ENCODE results near the gene TMEM273. TPM values are rescaled to one million over a fixed set of nuclear protein-coding genes. Genes with fewer than 3 reads are reported as not detected.

Gene TMEM273
- total RNA-seq, 4 donors from 2014 or later, result 3.2 to 12.2 (median 7.1) TPM

DNA sequence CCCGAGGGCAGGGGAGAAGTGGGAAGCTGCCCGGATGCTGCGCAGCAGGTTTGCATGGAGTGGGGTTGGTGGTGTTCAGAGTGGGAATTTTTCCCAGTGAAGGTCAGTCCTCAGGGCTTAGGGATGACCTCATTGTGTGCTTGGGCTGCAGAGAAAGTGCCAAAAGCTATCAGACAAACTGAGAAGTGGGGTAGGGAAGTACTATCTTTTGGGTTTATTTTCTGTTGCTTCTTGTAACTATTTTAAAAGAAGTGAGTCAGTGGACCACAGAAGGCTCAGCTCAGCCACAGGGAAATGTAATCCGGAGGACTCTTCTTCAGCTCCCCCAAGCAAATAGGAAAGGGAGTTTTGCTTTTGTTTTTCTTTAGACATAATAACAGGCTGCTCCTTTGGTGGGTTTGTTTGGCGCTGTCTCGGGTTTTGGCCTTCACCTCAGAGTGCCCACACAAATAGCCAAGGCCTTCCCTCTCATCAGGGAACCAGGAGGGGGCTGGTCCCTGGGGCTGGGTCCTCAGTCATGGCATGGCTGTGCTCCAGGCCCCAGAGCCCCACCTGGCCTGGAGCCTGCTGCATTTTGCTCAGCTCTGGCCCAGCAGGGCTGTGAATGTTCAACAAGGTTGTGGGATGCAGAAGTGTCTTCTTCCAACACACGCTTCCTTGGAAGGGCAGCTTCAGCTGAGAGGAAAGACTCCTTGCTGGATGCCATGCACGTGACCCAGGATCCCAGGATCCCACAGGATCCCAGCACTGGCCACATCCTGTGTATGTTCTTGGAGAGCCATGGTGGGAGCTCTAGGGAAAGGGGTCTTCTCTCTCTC is 49.0 kb downstream of the TMEM273 start:
- H3K4me3 ChIP-seq (ENCODE audit: low read depth, poor library complexity, severe bottlenecking), result no peak overlapping the region
- no peak for DNase-seq (ENCODE audit: low spot score in 2 of 2)
- 49 to 54% methylated on average over 8 of the region's 8 CpGs for WGBS, 2 donors
- intact Hi-C loops (cut with DNase I; ENCODE audit: low total_unique reads), result no loop called here
- TF ChIP-seq, protein P1, sequence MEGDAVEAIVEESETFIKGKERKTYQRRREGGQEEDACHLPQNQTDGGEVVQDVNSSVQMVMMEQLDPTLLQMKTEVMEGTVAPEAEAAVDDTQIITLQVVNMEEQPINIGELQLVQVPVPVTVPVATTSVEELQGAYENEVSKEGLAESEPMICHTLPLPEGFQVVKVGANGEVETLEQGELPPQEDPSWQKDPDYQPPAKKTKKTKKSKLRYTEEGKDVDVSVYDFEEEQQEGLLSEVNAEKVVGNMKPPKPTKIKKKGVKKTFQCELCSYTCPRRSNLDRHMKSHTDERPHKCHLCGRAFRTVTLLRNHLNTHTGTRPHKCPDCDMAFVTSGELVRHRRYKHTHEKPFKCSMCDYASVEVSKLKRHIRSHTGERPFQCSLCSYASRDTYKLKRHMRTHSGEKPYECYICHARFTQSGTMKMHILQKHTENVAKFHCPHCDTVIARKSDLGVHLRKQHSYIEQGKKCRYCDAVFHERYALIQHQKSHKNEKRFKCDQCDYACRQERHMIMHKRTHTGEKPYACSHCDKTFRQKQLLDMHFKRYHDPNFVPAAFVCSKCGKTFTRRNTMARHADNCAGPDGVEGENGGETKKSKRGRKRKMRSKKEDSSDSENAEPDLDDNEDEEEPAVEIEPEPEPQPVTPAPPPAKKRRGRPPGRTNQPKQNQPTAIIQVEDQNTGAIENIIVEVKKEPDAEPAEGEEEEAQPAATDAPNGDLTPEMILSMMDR (IDR thresholded peaks at IDR 0.05), result no peak
- no peak for TF ChIP-seq POLR2A (IDR thresholded peaks at IDR 0.05)

DNA sequence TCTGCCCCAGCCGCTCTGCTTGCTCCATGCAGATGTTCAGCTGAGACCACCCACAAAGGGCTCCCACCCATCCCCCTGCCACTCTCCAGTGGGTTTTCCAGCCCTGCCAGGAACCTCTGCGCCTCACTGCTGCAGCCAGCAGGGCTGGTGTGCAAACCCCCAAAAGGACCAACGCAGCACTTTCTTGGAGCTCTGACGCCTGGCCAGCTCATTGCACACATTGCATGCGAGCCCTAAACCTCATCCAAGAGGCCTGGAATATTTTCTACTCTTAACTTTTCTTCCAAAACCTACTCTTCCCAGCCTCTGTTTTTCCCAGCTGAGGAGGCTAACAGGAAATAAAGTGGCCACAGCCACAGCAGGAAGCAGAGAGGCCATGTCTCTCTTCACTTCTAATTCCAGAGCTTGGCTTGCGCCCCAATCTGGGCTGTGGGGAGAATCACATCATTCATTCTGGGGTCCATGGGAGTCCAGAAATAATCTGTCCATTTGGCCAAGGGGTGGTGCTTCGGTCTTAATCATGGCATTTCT is 49.8 kb downstream of the TMEM273 start:
- intact Hi-C loops (cut with DNase I; ENCODE audit: low total_unique reads), result no loop called here
- WGBS, 2 donors, result 66 to 69% methylated on average over 7 of the region's 7 CpGs
- no peak for TF ChIP-seq POLR2A (IDR thresholded peaks at IDR 0.05)
- TF ChIP-seq, protein P1 (IDR thresholded peaks at IDR 0.05), result no peak
- no peak overlapping the region for H3K4me3 ChIP-seq (ENCODE audit: low read depth, poor library complexity, severe bottlenecking)
- no peak for DNase-seq (ENCODE audit: low spot score in 2 of 2)

DNA sequence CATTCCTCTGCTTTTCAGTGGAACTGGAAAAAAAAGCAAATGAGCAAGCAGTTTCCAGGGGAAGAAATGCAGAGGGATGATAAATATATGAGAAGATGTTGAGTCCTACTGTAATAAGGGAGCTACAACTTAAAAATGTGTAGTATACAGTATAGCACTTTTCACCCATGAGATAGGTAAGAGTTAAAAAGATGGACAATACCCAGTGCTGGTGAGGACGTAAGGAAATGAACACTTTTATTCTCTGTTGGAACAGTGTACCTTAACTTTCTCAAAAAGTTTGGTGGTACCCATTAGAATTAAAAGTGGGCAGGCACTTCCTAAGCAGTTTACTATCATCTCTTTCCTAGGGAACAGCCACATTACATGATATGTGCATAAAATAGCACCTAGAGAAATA is 51.7 kb downstream of the TMEM273 start:
- intact Hi-C loops (cut with DNase I; ENCODE audit: low total_unique reads), result no loop called here
- DNase-seq (ENCODE audit: low spot score in 2 of 2), result no peak
- TF ChIP-seq, protein P1 (IDR thresholded peaks at IDR 0.05), result no peak
- TF ChIP-seq POLR2A (IDR thresholded peaks at IDR 0.05), result no peak
- H3K4me3 ChIP-seq (ENCODE audit: low read depth, poor library complexity, severe bottlenecking), result no peak overlapping the region
- 55 to 59% methylated on average over 1 of the region's 1 CpG for WGBS, 2 donors

DNA sequence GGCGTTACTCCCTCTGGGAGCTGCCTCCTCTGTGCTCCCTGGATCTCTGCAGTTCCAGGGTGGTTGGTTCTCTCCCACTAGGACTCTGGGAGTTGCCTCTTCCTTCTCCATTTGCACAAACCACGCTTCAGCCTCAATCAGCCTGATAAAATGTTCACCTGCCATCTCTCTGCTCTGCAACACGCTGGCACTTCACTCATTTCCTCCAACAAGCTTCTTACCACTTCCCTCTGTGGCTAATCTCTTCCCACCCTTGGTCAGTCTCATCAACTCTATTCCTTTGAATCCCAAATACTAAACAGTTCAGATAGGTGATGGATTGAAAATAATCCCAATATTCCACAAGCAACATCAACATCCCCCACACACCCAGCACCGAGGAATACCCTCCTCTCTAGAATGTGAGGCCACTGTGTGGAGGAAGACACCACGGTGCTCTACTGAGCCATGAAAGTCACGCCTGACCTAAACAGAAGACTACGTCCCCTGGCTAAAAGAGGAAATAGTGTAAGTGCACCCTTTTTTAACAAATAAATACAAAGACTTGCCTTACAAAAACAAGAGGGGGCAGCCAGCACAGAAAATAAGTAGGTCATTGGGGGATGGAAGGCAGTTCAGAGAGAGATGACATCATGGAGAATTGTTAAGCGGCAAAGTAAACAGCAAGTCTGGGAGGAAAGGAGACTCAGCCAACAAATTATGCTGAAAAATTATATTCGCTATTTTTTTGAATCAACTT is 52.4 kb downstream of the TMEM273 start:
- H3K4me3 ChIP-seq (ENCODE audit: low read depth, poor library complexity, severe bottlenecking), result no peak overlapping the region
- TF ChIP-seq, protein P1 (IDR thresholded peaks at IDR 0.05), result no peak
- no peak for TF ChIP-seq POLR2A (IDR thresholded peaks at IDR 0.05)
- 40 to 64% methylated on average over 9 of the region's 9 CpGs for WGBS, 2 donors
- intact Hi-C loops (cut with DNase I; ENCODE audit: low total_unique reads), result no loop called here
- DNase-seq (ENCODE audit: low spot score in 2 of 2), result no peak

DNA sequence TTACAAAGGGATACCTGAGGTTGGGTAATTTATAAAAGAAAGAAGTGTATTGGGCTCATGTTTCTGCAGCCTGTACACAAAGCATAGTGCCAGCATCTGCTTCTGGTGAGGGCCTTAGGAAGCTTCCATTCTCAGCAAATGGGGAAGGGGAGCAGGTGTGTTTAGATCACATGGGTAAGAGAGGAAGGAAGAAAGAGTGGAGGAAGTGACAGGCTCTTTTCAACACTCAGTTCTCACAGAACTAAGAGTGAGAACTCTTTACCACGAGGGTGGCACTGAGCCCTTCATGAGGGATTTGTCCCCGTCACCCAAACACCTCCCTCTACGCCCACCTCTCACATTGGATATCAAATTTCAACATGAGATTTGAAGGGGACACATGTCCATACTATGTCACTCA is 53.9 kb downstream of the TMEM273 start:
- TF ChIP-seq POLR2A (IDR thresholded peaks at IDR 0.05), result no peak
- TF ChIP-seq, protein P1 (IDR thresholded peaks at IDR 0.05), result no peak
- WGBS, 2 donors, result 60 to 70% methylated on average over 3 of the region's 3 CpGs
- intact Hi-C loops (cut with DNase I; ENCODE audit: low total_unique reads), result no loop called here

More for the DNA sequence above, 53.9 kb downstream of the TMEM273 start:
- peak in 1 of 2 donors; percentile 14 for DNase-seq (ENCODE audit: low spot score in 2 of 2)
- no peak overlapping the region for H3K4me3 ChIP-seq (ENCODE audit: low read depth, poor library complexity, severe bottlenecking)

Data from lower leg skin (tissue), 4 donors.